ENCODE data around the gene RPS6KB1. TPM values are rescaled to one million over a fixed set of nuclear protein-coding genes. Genes with fewer than 3 reads are reported as not detected.

Gene RPS6KB1
- polyA plus RNA-seq, 3 donors = 15.8 to 15.9 (median 15.9) TPM

DNA sequence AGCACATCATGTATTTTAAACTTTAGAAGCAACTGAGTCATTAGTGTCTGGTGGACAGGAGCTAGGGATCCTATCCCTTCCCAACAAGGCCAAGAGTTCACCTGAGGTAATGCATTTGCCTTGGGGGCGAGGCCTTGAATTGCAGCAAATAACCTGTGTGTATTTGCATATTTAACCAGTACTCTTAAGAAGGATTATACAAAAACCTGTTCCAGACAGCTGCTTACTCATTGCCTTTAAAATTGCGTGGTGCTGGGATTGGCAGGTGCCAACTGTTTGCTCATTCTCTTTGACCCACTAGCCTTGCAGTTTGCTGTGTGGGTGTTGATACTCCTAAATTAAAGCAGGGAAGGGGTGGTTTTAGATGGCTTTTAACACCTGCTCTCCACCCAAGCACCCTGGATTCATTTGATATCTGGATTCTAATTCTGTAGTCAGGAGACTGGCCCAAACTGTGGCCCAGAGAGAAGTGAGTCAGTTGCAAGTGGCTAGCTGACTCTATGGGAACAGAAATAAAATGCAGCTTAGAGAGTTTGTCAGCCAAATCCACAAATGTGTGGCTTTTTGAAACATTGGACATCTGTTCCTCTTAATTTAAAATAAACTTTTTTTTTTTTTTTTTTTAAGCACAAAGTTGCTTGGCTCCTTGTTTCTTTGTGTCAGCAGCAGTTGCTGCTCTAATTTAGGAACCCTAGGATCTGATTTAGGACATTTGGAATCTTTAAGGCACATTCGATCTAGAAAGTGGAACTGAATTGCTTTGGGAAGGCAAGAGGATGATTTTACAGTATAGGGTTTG lies 47.1 kb upstream of the RPS6KB1 start:
- Histone ChIP-seq H3K4me1 (ENCODE audit: control insufficient read depth in 1 of 2, insufficient read depth in 2 of 2, low read length in 2 of 2) (peaks cover 78 to 97% of the 10 kb centered on the region in 2 donors), H4K20me1 (ENCODE audit: insufficient read depth, low read length) (peaks cover 14% of the 10 kb centered on the region), H3K9ac (ENCODE audit: insufficient read depth, low read length, poor library complexity, severe bottlenecking) (no peak overlapping the region), H3K27me3 (ENCODE audit: control insufficient read depth in 2 of 2, insufficient read depth in 2 of 2, low read length in 2 of 2) (no peaks in the 10 kb centered on the region), H3K9me3 (replicated peaks in 1 of 2; ENCODE audit: control insufficient read depth in 1 of 2, insufficient read depth in 1 of 2, low read length in 2 of 2) (no peaks in the 10 kb centered on the region), H3K4me2 (replicated peaks; ENCODE audit: extremely low read depth, low read length, poor library complexity, severe bottlenecking) (peak overlapping the region; percentile 27), H3K79me2 (ENCODE audit: insufficient read depth, low read length) (peaks cover 36% of the 10 kb centered on the region), H2AFZ (ENCODE audit: insufficient read depth, low read depth, low read length, poor library complexity, severe bottlenecking) (no peak overlapping the region), H3K4me3 (replicated peaks in 1 of 3; ENCODE audit: low read depth in 2 of 3, low read length in 3 of 3) (peak overlapping the region in 1 of 3 experiments; percentile 64), H3K27ac (ENCODE audit: low read depth in 1 of 2, low read length in 2 of 2) (peak overlapping the region; percentile 91 to 95), H3K36me3 (replicated peaks in 1 of 2; ENCODE audit: control insufficient read depth in 1 of 2, insufficient read depth in 2 of 2, low read length in 2 of 2) (peaks cover 10 to 14% of the 10 kb centered on the region in 2 donors)
- Mint-ChIP-seq H3K9me3 (peaks cover 0 to 2% (median 0%) of the 10 kb centered on the region in 7 donors), H3K36me3 (peaks cover 12 to 21% of the 10 kb centered on the region in 2 donors), H3K4me1 (peaks cover 89% of the 10 kb centered on the region), H3K27me3 (ENCODE audit: low read depth in 3 of 3) (peaks cover 0 to 2% (median 0%) of the 10 kb centered on the region in 3 donors), H3K4me3 (no peak overlapping the region), H3K27ac (peak overlapping the region; percentile 85 to 100 (median 94))
- intact Hi-C loops (cut with micrococcal nuclease) = loop anchor here in 1 of 2 donors (5.0 to 10.0 kb wide), 2 partner anchors 93 to 221 kb away; no protein-coding TSS in a partner anchor
- DNase-seq = peak; percentile 49 to 63 (median 59)
- WGBS (ENCODE audit: insufficient coverage) = no CpG with 5 or more reads among the region's 3 CpGs
- TF ChIP-seq CTCF (IDR thresholded peaks at IDR 0.05) = no peak

DNA sequence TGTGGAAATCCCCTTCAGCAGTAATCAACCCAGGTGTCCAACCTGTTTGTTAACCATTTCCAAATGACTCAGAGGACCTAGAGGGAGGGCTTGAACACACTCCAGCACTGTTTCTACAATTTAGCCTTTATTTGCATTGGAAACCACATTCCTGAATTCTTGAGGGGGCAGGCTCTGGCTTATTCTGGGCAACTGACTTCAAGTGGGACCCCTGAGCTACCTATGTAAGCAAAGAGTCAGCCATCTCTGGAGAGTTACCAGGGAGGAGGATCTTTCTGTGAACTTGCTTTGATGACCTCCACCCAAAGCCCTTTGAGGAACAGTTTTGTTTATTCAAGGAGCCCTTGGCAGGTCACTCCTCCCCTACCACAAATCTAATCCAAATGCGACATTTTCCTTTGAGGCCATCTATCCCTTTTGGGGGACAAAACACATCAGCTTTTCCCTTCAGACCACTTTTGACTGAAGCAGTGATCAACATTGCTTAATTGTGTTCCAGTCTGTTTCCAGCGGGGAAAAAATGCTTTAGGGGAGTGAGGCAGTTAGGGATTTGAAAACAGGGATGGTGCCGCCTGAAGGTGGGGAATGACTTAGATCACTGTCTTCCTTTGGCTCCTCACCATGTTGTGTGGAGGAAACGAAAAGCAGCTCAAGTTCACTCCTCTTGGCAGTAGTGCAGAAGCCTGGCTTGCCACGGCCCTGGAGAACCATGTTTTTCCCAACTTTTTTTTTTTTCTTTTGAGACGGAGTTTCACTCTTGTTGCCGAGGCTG lies 46.3 kb upstream of the RPS6KB1 start:
- Mint-ChIP-seq H3K27me3 (ENCODE audit: low read depth in 3 of 3) (peaks cover 0 to 2% (median 0%) of the 10 kb centered on the region in 3 donors), H3K27ac (peak overlapping the region; percentile 85 to 100 (median 94)), H3K9me3 (peaks cover 0 to 2% (median 0%) of the 10 kb centered on the region in 7 donors), H3K4me3 (no peak overlapping the region), H3K36me3 (peaks cover 5 to 14% of the 10 kb centered on the region in 2 donors), H3K4me1 (peaks cover 89% of the 10 kb centered on the region)
- H3K79me2 ChIP-seq (ENCODE audit: insufficient read depth, low read length) = peaks cover 28% of the 10 kb centered on the region
- peak overlapping the region; percentile 27 for H3K4me2 ChIP-seq (replicated peaks; ENCODE audit: extremely low read depth, low read length, poor library complexity, severe bottlenecking)
- WGBS (ENCODE audit: insufficient coverage) = 77% methylated on average over 5 of the region's 7 CpGs
- H3K4me3 ChIP-seq (replicated peaks in 1 of 3; ENCODE audit: low read depth in 2 of 3, low read length in 3 of 3) = peak overlapping the region in 1 of 3 experiments; percentile 64
- H3K27me3 ChIP-seq (ENCODE audit: control insufficient read depth in 2 of 2, insufficient read depth in 2 of 2, low read length in 2 of 2) = no peaks in the 10 kb centered on the region
- intact Hi-C loops (cut with micrococcal nuclease) = loop anchor here in 1 of 2 donors (5.0 to 10.0 kb wide), 2 partner anchors 94 to 222 kb away; no protein-coding TSS in a partner anchor
- H4K20me1 ChIP-seq (ENCODE audit: insufficient read depth, low read length) = peaks cover 6% of the 10 kb centered on the region
- peak in 2 of 3 donors; percentile 63 to 73 for DNase-seq
- H3K9me3 ChIP-seq (replicated peaks in 1 of 2; ENCODE audit: control insufficient read depth in 1 of 2, insufficient read depth in 1 of 2, low read length in 2 of 2) = no peaks in the 10 kb centered on the region
- peak overlapping the region; percentile 45 for H3K9ac ChIP-seq (ENCODE audit: insufficient read depth, low read length, poor library complexity, severe bottlenecking)
- no peak overlapping the region for H2AFZ ChIP-seq (ENCODE audit: insufficient read depth, low read depth, low read length, poor library complexity, severe bottlenecking)
- H3K36me3 ChIP-seq (replicated peaks in 1 of 2; ENCODE audit: control insufficient read depth in 1 of 2, insufficient read depth in 2 of 2, low read length in 2 of 2) = peaks cover 3 to 6% of the 10 kb centered on the region in 2 donors
- no peak for TF ChIP-seq CTCF (IDR thresholded peaks at IDR 0.05)
- peak overlapping the region; percentile 91 to 95 for H3K27ac ChIP-seq (ENCODE audit: low read depth in 1 of 2, low read length in 2 of 2)
- H3K4me1 ChIP-seq (ENCODE audit: control insufficient read depth in 1 of 2, insufficient read depth in 2 of 2, low read length in 2 of 2) = peaks cover 81 to 99% of the 10 kb centered on the region in 2 donors
